COLO829 (cell line): Measurements from ENCODE around the gene IL1RAP.
A peak's percentile ranks its signal among the peaks of the same experiment; 100 is the strongest.

Experiments used
- DNase-seq: peaks from one replicate; pipeline ENCODE4 v3.0.0; 2012; ENCODE audit warnings: low spot score

Gene IL1RAP

GRCh38 chr3:190614226-190615059, 100.6 kb downstream of the IL1RAP start:
- no peak for DNase-seq

DNA sequence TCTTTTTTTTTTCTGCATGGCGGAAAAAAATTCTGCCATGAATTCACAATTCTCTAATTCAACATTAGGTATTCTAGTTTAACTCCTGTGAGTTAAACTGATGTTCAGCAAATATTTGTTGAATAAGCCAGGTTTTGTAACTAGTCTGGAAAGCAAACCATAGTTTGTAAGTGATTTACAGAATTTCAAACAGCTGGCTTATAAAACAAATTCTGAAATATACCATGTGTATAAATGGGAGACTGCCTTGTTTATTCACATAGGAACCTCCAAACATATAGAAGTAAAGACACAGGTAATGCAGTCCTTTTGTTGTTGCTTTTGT, 101.1 kb downstream of the IL1RAP start:
- no peak for DNase-seq

GRCh38 chr3:190615607-190616006, 101.7 kb downstream of the IL1RAP start:
- no peak for DNase-seq

DNA sequence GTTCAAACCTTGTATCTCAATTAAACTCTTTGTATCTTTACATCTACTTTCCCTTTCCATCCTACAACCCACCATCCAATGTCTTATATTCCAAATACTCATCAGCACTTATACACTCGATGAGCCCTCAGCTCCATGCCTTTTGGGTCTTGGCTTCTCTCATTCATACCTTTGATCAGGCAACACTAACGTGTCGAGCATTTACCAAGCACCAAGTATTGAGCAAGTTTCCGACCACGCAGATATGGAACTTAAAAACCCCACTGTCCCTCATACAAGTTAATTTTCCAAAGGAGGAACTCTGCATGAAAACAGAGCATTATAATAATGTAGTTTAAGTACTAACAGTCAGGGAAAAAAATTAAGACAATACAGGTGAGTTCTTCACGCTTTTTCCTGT, 102.8 kb downstream of the IL1RAP start:
- no peak for DNase-seq

- DNase-seq = peak; percentile 6
Observed at GRCh38 chr3:190617185-190617584, 103.3 kb downstream of the IL1RAP start.

DNA sequence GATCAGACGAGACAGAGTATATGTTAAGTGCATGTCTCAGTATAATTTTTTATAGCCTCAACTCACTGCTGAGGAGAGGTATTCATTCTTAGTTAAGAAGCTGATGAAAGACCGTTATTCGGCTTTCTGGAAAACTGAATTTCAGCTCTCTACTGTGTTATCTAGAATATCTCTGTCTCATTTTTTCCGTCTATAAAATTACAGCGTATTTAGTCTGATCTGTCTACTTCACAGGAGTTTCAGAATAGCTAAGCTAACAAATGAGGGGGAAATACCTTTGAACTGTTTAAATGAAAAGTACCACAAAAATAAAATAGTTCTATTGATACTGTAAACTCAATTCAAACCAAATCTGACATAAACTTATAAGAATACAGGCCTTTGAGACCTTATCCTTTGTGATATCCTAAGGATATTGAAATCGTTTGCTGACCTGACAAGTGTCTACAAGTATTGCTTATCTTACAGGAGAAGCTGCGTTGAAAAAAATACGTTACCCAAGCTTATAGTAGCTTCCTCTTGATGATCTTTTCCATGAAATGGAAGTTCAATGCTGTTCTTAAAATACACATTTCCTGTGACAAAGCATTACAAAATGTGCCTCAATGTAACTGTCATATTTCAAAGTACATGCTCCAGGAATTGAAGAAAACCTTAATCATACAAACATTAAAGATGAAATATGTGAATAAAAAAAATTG, 104.6 kb downstream of the IL1RAP start:
- DNase-seq = no peak

GRCh38 chr3:190619353-190619752, 105.5 kb downstream of the IL1RAP start:
- no peak for DNase-seq

DNA sequence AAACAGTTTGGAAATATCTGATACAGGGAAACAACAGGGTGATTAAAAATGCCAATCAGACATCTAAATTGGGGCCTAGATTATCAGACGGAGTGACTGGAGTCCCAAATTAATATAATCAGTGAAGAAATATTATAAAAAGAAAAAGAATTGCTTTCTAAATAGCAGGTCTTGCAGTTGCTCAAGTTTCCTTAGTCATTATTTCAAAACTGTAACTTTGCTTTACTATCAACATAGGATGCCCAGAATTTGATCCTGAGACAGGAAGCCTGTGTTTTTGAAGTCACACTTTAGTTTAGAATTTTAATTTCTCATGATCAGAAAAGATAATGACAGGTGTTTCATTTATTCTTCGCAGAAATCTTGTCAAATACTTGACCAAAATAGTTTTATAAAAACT, 105.9 kb downstream of the IL1RAP start:
- no peak for DNase-seq

DNA sequence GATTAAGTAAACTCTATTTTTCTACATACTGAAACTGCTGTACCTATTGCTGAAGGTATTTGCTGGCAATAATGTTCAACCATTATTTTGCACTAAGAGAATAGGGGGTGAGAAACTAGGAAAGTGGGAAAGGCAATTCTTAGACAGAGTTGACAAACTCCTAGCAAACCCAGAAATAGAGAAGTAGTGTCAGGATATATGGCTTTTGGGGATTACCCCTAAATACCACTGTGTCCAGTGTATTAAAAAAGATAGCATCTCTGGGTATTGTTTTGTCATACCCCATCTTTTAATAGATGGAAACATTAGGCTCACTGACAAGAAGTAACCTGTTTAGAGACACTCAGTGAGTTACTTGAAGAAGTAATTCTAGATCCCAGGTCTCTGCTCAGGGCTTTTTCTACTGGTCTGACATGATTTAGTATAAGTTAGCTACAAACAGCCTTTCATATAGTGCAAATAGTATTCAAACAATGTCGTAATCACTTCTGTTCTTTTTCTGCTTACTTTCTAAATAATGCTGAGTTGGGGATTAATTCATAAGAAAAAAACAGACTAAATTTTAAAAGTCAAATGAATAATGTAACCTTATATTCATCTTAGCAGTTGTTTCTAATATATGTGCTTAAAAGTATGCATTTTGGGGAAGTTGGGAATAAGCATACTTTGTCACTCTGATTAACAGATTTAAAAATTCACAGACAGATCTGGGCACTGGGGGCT, 107.2 kb downstream of the IL1RAP start:
- DNase-seq = no peak

- no peak for DNase-seq
Observed at GRCh38 chr3:190621927-190622326, 108.0 kb downstream of the IL1RAP start.

DNA sequence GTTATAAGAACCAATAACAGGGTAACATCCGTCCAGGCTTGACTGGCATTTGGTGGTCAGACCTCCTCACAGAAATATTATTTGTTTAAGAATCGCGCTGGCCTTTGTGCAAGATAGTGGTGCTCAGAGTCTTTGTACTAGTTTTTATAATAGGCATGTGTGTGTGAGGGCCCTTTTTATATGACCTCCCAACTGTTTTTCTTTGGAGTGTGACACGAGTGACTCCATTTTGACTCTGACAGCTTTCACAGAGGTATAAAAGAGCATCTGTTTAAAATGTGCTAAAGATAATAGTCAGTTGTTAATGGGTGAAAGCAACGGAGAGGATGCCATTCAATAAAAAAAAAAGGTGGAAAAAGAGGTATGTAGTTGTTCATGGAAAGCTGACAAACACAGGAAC, 110.4 kb downstream of the IL1RAP start:
- DNase-seq = no peak

- no peak for DNase-seq
Observed at GRCh38 chr3:190626951-190627620, 113.2 kb downstream of the IL1RAP start.

DNA sequence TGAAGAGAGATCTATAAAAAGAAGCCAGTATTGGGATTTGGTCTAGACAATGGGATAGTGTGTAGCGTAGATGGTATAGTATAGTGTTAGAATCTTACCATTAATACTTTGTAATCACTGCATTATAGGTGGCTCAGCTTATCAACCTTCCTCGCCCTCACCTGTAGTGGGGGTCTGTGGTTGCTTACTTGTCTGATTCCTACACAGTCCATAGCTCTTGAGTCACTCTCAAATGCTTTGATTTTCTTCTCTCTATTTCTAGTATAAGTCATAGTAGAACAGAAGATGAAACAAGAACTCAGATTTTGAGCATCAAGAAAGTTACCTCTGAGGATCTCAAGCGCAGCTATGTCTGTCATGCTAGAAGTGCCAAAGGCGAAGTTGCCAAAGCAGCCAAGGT, 115.2 kb downstream of the IL1RAP start:
- no peak for DNase-seq

DNA sequence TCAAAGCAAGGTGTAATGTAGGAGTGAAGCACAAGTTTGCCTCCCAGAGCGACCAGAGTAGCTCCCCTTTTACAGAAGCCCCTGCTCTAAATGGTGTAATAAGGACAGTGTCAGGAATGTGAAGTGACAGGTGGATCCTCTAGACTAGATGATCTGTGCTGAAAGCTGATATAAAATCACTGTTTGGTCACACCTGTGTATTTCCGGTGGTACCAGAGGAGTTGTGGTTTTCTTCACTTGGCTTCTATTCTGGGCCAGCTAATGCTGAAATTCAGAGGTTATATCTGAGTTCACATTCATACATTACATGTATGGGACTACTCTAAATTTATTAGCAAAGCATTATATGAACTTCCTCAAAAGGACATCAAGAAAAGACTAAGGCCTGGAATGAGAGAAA, 117.4 kb downstream of the IL1RAP start:
- no peak for DNase-seq

GRCh38 chr3:190641564-190641963, 127.7 kb downstream of the IL1RAP start:
- no peak for DNase-seq

DNA sequence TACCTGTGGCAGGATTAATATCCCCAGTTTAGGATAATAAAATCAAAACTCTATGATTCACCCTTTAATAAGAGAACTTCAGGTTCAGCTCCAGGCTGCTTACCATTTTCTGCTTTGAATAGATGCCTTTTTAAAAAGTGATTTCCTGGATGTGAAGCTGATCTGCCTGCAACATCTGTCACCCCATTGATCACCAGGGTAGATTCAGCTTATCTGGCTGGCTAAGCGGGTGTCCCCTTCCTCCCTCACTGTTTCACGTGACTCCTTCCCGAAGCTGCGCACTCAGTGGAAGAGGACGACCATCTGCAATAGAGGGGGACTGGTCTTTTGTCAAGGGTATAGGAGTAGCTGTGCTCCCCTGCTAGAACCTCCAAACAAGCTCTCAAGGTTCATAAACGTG, 128.1 kb downstream of the IL1RAP start:
- no peak for DNase-seq

GRCh38 chr3:190644035-190644434, 130.2 kb downstream of the IL1RAP start:
- DNase-seq = no peak

DNA sequence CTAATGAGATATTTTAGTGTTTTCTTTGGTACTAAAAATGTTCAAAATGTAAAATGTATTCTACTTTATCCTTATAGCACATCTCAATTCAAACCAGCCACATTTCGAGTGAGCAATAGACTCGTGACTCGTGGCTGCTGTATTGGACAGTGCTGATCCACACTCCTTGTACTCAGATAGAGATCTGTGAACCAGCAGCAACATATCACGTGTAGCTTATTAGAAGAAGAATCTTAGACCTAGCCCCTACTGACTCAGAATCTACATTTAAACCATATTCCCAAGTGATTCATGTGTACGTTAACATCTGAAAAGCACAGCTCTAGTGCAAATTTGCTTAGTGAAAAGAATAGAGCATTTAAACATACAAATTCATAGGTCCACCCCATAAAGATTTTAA, 130.9 kb downstream of the IL1RAP start:
- no peak for DNase-seq

DNA sequence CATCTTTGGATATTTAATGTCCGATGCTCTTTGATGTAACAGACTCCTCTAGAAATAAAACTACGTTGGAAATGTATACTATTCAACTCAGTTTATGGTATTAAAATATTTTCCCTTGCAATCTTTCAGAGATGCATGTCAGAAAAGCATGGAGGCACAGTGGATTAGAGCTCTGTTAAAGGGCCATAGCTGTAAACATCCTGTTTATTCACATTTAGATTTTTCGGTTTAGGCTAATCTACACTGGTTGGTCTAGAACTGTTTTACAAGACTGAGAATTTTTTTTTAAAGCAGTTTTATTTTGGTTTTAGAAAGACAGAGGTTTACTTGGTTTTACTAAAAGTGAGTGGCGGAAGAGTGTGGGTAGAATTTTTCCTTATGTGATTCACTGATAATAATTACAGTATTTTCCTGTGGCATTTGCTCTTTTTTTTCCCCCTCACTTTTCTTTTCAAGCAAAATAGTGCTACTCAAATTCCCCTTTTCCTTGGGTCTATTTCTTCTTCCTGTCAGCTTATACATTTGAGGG, 132.1 kb downstream of the IL1RAP start:
- no peak for DNase-seq

- DNase-seq = no peak
Observed at GRCh38 chr3:190646996-190647395, 133.1 kb downstream of the IL1RAP start.

- DNase-seq = no peak
Observed at GRCh38 chr3:190655933-190656332, 142.0 kb downstream of the IL1RAP start.

DNA sequence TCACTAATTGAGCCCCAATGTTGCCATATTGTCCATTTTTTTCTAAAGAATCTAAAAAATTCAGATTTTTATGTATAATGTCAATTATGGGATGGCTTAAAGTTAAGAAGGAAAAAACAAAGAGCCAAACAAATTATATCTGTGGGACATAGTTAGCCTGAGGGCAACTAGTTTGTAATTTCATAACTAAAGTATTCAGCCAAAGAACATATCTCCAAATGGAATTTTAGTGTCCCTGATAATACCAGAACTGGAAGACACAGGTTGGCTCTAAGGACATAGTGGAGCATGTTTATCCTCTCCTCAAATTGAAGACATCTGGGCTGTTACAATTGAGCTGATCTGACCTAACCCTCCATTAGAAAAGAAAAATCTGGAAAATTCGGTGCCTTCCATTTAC, 144.2 kb downstream of the IL1RAP start:
- DNase-seq = no peak
